Choroid plexus epithelial cell (primary cell): ENCODE data around the gene CD6.

Experiments used
- DNase-seq: peaks from one replicate; pipeline ENCODE4 v3.0.0-alpha.2; 2010; ENCODE audit warnings: low read depth
- H3K4me3 ChIP-seq: 2 replicates; pipeline ENCODE4 v1.5.1; 2011; ENCODE audit warnings: low read depth, mild to moderate bottlenecking, control low read depth, low read length, moderate library complexity
- CTCF ChIP-seq: conservative IDR thresholded peaks from 2 replicates; pipeline ENCODE4 v1.5.1; 2011; ENCODE audit warnings: low read depth, mild to moderate bottlenecking, control low read depth, inconsistent platforms, low read length, moderate library complexity

CD6 gene

GRCh38 chr11:61011950-61012736 is 40.7 kb downstream of the CD6 start:
- peak; percentile 62 for DNase-seq
- TF ChIP-seq CTCF: no peak
- H3K4me3 ChIP-seq: no peak overlapping the region

GRCh38 chr11:61012737-61013215 is 41.3 kb downstream of the CD6 start:
- TF ChIP-seq CTCF: no peak
- no peak overlapping the region for H3K4me3 ChIP-seq
- no peak for DNase-seq

GRCh38 chr11:61018059-61018458 is 46.6 kb downstream of the CD6 start:
- no peak for DNase-seq
- no peak for TF ChIP-seq CTCF
- no peak overlapping the region for H3K4me3 ChIP-seq

- no peak overlapping the region for H3K4me3 ChIP-seq
- DNase-seq: no peak
- TF ChIP-seq CTCF: no peak
These were observed 47.8 kb downstream of the CD6 start for GRCh38 chr11:61019037-61019831.

- no peak for DNase-seq
- no peak overlapping the region for H3K4me3 ChIP-seq
- no peak for TF ChIP-seq CTCF
These were observed 48.4 kb downstream of the CD6 start for GRCh38 chr11:61019832-61020405.

- no peak overlapping the region for H3K4me3 ChIP-seq
- no peak for DNase-seq
- no peak for TF ChIP-seq CTCF
These were observed 49.2 kb downstream of the CD6 start for GRCh38 chr11:61020551-61021235.
